Stimulated activated CD4-positive, alpha-beta T cell treated with anti-CD3 and anti-CD28 coated beads, Interleukin-4, amount 100 ng/mL, for 1 hour (primary cell): Measurements from ENCODE around the gene FMNL2.
"Not testable (repeated sequence)": the region's sequence is repeated elsewhere in the genome, so short reads cannot be mapped to it uniquely, and the experiment has no call there.

Source experiments
- DNase-seq: peaks from one replicate; pipeline ENCODE4 v3.0.0-alpha.2; 2020

Gene FMNL2

GRCh38 chr2:152335016-152335725 is at the start of gene FMNL2:
Gene FMNL2 (plus strand): TSS chr2:152335174.
- DNase-seq = peak; percentile 43

GRCh38 chr2:152292991-152293390 is 42.0 kb upstream of the FMNL2 start:
- DNase-seq = no peak

GRCh38 chr2:152297715-152298114 is 37.3 kb upstream of the FMNL2 start:
- no peak for DNase-seq

GRCh38 chr2:152298754-152299153 is 36.2 kb upstream of the FMNL2 start:
- DNase-seq = no peak

GRCh38 chr2:152301131-152301530 is 33.8 kb upstream of the FMNL2 start:
- DNase-seq = no peak

- DNase-seq = no peak
Observed at GRCh38 chr2:152303951-152304350, 31.0 kb upstream of the FMNL2 start.

GRCh38 chr2:152304836-152305235 is 30.1 kb upstream of the FMNL2 start:
- DNase-seq = no peak

GRCh38 chr2:152307863-152308262 is 27.1 kb upstream of the FMNL2 start:
- DNase-seq = no peak

- DNase-seq = no peak
Observed at GRCh38 chr2:152309352-152310214, 25.4 kb upstream of the FMNL2 start.

- no peak for DNase-seq
Observed at GRCh38 chr2:152319822-152320570, 15.0 kb upstream of the FMNL2 start.

- no peak for DNase-seq
Observed at GRCh38 chr2:152320814-152321213, 14.2 kb upstream of the FMNL2 start.

- DNase-seq = no peak
Observed at GRCh38 chr2:152322222-152322621, 12.8 kb upstream of the FMNL2 start.

- DNase-seq = not testable (repeated sequence)
Observed at GRCh38 chr2:152325126-152325525, 9.8 kb upstream of the FMNL2 start.

- no peak for DNase-seq
Observed at GRCh38 chr2:152326710-152327109, 8.3 kb upstream of the FMNL2 start.

GRCh38 chr2:152328013-152328412 is 7.0 kb upstream of the FMNL2 start:
- no peak for DNase-seq

GRCh38 chr2:152330235-152330866 is 4.6 kb upstream of the FMNL2 start:
- DNase-seq = no peak

- no peak for DNase-seq
Observed at GRCh38 chr2:152334701-152335015, 316 bp upstream of the FMNL2 start.

GRCh38 chr2:152335726-152336118 is 748 bp downstream of the FMNL2 start:
- peak; percentile 25 for DNase-seq

GRCh38 chr2:152336119-152336853 is 1.3 kb downstream of the FMNL2 start:
- DNase-seq = no peak

- DNase-seq = no peak
Observed at GRCh38 chr2:152336854-152337510, 2.0 kb downstream of the FMNL2 start.

- no peak for DNase-seq
Observed at GRCh38 chr2:152337511-152337903, 2.5 kb downstream of the FMNL2 start.
